GM21786 (cell line): ENCODE measurements around the gene BEX2.

Experiments used
- ATAC-seq: cut with Tn5 transposase; IDR thresholded peaks from one replicate; pipeline ENCODE4 v1.9.1; 2021; ENCODE audit not compliant: unreplicated experiment

Gene BEX2

DNA sequence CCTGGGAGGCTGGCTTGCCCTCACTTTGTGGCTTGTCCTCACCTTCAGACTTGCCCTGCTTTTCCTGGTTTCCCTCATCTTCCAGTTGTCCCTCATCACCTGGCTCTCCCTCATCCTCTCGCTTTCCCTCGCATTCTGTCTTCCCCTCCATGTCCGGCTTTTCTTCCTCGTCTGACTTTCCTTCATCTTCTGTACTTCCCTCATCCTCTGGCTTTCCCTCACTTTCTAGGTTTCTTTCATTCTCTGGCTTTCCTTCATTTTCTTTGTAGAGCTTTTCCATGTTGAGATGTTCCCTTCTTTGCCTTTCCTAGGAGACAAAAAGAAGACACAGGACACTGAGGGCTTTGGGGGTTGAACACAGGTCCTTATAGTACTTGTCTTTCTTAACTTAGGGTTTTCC is 36.5 kb downstream of the BEX2 start:
- ATAC-seq: no peak
